Body of pancreas (tissue), 4 donors: Measurements from ENCODE around the gene CLMN. TPM values are rescaled to one million over a fixed set of nuclear protein-coding genes. Genes with fewer than 3 reads are reported as not detected.
A peak's percentile ranks its signal among the peaks of the same experiment; 100 is the strongest.

Source experiments
- ATAC-seq: fragments of 150-250 bp; one replicate; pipeline ENCODE4 v1.9.1; 2016
- DNase-seq, 4 donors: peaks; one replicate each; pipeline ENCODE4 v3.0.0-alpha.2; 2019
- H3K27ac ChIP-seq, 4 donors: fragments of 200-600 bp; sonication (generic); 1 replicate in 3 of 4; 2 replicates in 1 of 4; pipeline versions ENCODE4 v1.5.1 to v1.6.1; 2016 to 2019; ENCODE audit warnings: mild to moderate bottlenecking in 1 of 4, mixed read lengths in 1 of 4, moderate library complexity in 1 of 4
- H3K27me3 ChIP-seq, 2 donors: fragments of 200-600 bp; sonication (generic); one replicate each; pipeline ENCODE4 v1.6.0; 2016; ENCODE audit warnings: mild to moderate bottlenecking in 1 of 2
- H3K36me3 ChIP-seq, 2 donors: fragments of 200-600 bp; sonication (generic); replicated peaks in 1 of 2; 2 replicates each; pipeline ENCODE4 v1.5.1; 2016; ENCODE audit warnings: low read depth in 2 of 2; ENCODE audit not compliant: insufficient read depth in 1 of 2
- H3K4me1 ChIP-seq: fragments of 200-600 bp; sonication (generic); one replicate; pipeline ENCODE4 v1.6.0; 2016
- H3K4me3 ChIP-seq, 2 donors: fragments of 200-600 bp; sonication (generic); 1 replicate in 1 of 2; 2 replicates in 1 of 2; pipeline ENCODE4 v1.5.1; 2016 to 2019
- H3K9me3 ChIP-seq, 3 donors: fragments of 200-600 bp; sonication (generic); 1 replicate in 2 of 3; 2 replicates in 1 of 3; pipeline ENCODE4 v1.5.1; 2016
- POLR2A ChIP-seq, 3 donors: fragments of 450-650 bp; IDR thresholded peaks; one replicate each; pipeline ENCODE4 v1.6.1; 2016; ENCODE audit warnings: antibody characterized with exemption in 3 of 3, mild to moderate bottlenecking in 2 of 3
- WGBS, 2 donors: methylation state at CpG; one replicate each; pipeline ENCODE4 v1.1.5; 2017; 5-methylcytosine and 5-hydroxymethylcytosine counted together
- intact Hi-C: fragments of 100-400 bp; cut with DNase I; formaldehyde crosslinking; loops from one replicate; pipeline ENCODE4 v1.15.1; 2023
- total RNA-seq, 2 donors: library from RNA; depleted of rRNA; stranded (reverse); fragments of >200 nt; gene quantifications; one replicate each; pipeline ENCODE4 v1.1.0, GENCODE V29; 2016
- TF ChIP-seq, protein P1 (sequence below), 7 experiments: fragments of 450-650 bp in 4 of 7; fragments of 200-600 bp in 3 of 7; sonication (generic) in 3 of 7; IDR thresholded peaks; one replicate each; pipeline ENCODE4 v1.5.1; 2016 to 2019; ENCODE audit warnings: antibody characterized with exemption in 7 of 7

The CLMN gene
- total RNA-seq, 2 donors from 2014 or later, result 53.7 to 54.7 TPM

DNA sequence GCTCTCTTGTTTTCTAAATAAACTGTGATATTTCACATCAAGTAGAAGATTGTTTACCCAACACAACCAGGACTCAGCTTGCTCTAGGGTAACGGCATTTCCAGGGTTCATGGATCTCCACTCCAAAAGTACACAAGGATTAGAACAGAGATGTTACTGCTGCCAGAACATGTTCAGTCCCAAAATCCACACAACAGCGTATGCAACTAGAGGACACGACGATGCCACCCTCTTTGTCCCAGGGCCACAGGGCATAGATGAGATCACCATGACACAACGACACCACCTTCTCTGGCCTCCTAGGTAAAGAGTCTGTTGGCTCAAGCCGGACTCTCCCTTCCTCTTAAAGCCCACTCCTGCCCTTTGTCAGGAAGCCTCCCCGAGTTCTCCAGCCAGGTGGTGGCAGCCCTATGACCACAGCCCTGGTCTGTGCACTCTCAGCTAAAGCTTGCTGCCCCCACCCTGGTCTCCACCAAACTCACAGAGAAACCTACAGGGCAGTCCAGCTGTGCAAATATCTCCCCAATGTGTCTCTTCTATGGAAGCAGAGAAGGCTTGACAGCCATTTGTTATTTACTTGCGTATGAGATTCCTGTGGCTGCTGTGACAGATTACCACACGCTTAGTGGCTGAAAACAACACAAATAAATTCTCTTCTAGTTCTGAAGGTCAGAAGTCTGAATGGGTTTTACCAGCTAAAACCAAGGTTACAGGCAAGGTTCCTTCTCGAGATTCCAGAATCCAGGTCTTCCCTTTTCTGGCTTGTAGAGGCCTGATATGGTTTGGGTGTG is 10.3 kb downstream of the CLMN start:
- Histone ChIP-seq H3K27ac (peak overlapping the region in 1 of 4 donors; percentile 27), H3K36me3 (no peaks in the 10 kb centered on the region), H3K4me3 (no peak overlapping the region), H3K27me3 (no peaks in the 10 kb centered on the region), H3K4me1 (peaks cover 92% of the 10 kb centered on the region), H3K9me3 (no peaks in the 10 kb centered on the region)
- ATAC-seq (no peak), DNase-seq (no peak)
- no peak for TF ChIP-seq POLR2A (IDR thresholded peaks at IDR 0.05)
- TF ChIP-seq, protein P1, sequence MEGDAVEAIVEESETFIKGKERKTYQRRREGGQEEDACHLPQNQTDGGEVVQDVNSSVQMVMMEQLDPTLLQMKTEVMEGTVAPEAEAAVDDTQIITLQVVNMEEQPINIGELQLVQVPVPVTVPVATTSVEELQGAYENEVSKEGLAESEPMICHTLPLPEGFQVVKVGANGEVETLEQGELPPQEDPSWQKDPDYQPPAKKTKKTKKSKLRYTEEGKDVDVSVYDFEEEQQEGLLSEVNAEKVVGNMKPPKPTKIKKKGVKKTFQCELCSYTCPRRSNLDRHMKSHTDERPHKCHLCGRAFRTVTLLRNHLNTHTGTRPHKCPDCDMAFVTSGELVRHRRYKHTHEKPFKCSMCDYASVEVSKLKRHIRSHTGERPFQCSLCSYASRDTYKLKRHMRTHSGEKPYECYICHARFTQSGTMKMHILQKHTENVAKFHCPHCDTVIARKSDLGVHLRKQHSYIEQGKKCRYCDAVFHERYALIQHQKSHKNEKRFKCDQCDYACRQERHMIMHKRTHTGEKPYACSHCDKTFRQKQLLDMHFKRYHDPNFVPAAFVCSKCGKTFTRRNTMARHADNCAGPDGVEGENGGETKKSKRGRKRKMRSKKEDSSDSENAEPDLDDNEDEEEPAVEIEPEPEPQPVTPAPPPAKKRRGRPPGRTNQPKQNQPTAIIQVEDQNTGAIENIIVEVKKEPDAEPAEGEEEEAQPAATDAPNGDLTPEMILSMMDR (IDR thresholded peaks at IDR 0.05), result no peak
- intact Hi-C loops, result no loop called here
- WGBS, 2 donors, result 88 to 93% methylated on average over 10 of the region's 10 CpGs

DNA sequence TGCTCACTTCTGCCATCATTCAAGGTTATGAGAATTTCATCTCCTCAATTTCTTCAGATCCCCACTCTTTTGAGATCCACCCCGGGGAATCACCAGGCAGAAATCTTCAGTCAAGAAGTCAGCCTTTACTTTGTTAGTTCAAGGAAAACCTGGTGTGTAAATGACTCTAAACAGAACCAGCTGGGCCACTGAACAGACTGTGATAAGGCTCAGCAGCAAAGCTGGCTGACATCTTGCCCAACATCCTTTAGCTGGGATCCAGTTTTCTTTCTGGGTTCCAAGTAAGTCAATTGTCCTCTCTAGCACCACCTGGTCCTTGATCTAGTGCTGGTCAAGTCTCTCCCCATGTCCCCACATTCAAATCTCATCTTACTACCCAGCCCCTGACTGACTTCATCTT is 11.6 kb downstream of the CLMN start:
- TF ChIP-seq, protein P1 (IDR thresholded peaks at IDR 0.05), result no peak
- no peak for TF ChIP-seq POLR2A (IDR thresholded peaks at IDR 0.05)
- H3K27me3 ChIP-seq, result no peaks in the 10 kb centered on the region
- no peaks in the 10 kb centered on the region for H3K9me3 ChIP-seq
- WGBS, 2 donors, result 53 to 60% methylated on average over 1 of the region's 1 CpG
- DNase-seq (no peak), ATAC-seq (no peak)
- H3K4me1 ChIP-seq, result peaks cover 90% of the 10 kb centered on the region
- peak overlapping the region; percentile 53 to 77 (median 67) for H3K27ac ChIP-seq
- H3K36me3 ChIP-seq, result no peaks in the 10 kb centered on the region
- intact Hi-C loops, result no loop called here
- no peak overlapping the region for H3K4me3 ChIP-seq

DNA sequence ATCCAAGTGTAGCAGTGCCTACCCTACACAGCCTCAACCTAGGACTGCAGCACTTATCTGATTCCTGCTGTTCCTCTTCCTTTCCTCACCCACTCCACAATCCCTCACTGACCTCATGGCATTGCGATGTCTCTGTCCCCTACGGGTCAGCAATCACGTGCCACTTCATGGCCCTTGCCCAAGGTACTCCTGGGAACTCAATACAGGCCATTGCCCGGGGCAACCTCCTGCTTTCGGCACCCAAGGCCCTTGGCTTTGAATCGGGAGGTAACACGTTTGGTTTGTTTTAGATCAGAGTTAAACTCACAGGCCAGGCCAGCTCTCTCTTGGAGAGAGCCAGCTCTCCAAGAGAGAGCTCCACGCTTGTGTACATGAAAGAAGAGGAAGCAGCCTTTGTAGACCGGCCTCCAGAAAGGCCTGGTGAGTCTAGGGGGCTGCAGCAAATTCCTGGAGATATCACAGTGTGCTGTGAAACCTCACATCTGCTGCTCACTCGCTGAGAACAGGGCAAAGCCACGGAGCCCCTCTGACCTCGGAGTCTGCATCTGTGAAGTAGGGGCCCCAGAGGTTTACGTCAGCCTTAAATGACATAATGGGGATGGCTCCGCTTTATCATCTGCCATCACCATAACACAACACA is 12.2 kb downstream of the CLMN start:
- intact Hi-C loops, result no loop called here
- no peak overlapping the region for H3K4me3 ChIP-seq
- H3K36me3 ChIP-seq, result no peaks in the 10 kb centered on the region
- peak; percentile 91 for ATAC-seq
- DNase-seq, result peak; percentile 75 to 82 (median 78)
- 28% methylated on average over 14 of the region's 14 CpGs for WGBS, 2 donors
- peak in 1 of 3 donors; percentile 39 for TF ChIP-seq POLR2A (IDR thresholded peaks at IDR 0.05)
- TF ChIP-seq, protein P1 (IDR thresholded peaks at IDR 0.05), result no peak
- peak overlapping the region; percentile 53 to 77 (median 67) for H3K27ac ChIP-seq
- H3K4me1 ChIP-seq, result peaks cover 91% of the 10 kb centered on the region
- H3K9me3 ChIP-seq, result no peaks in the 10 kb centered on the region
- no peaks in the 10 kb centered on the region for H3K27me3 ChIP-seq

DNA sequence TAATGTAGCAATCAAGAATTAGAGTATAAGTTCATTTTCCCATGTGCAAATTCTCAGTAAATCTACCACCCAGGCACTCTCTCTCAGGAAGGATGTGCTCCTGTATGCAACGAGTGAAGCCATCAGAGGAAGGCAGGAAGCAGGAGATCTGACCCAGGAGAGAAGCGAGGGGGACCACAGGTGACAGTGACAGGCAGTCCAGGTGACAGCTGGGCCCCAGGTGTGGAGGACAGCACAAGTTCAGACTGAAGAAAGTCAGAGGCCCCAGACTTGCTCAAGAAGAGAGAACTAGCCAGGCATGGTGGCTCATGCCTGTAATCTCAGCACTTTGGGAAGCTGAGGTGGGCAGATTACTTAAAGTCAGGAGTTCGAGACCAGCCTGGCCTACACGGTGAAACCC is 13.8 kb downstream of the CLMN start:
- TF ChIP-seq, protein P1 (IDR thresholded peaks at IDR 0.05), result no peak
- no peak for TF ChIP-seq POLR2A (IDR thresholded peaks at IDR 0.05)
- peak overlapping the region in 1 of 4 donors; percentile 33 for H3K27ac ChIP-seq
- 70 to 73% methylated on average over 4 of the region's 4 CpGs for WGBS, 2 donors
- ATAC-seq (no peak), DNase-seq (no peak)
- H3K4me3 ChIP-seq, result no peak overlapping the region
- no peaks in the 10 kb centered on the region for H3K36me3 ChIP-seq
- no peaks in the 10 kb centered on the region for H3K9me3 ChIP-seq
- H3K27me3 ChIP-seq, result no peaks in the 10 kb centered on the region
- peaks cover 89% of the 10 kb centered on the region for H3K4me1 ChIP-seq
- intact Hi-C loops, result no loop called here
